Activated T-helper 2 cell treated with anti-CD3 and anti-CD28 coated beads, Interferon-gamma antibody, Interleukin-2, Interleukin-4, amounts not matched to agents 10 μg/mL and 5 μg/mL and 100 μg/mL, durations not matched to agents 14 hours and 24 hours and 36 hours (primary cell): ENCODE data around the gene SFXN4. TPM values are rescaled to one million over a fixed set of nuclear protein-coding genes. Genes with fewer than 3 reads are reported as not detected.

Experiments used
- DNase-seq: peaks from one replicate; pipeline ENCODE4 v3.0.0; 2021; ENCODE audit warnings: low spot score
- H3K27ac Mint-ChIP-seq: one replicate; pipeline ENCODE4 v1.8.0; 2021; ENCODE audit warnings: mixed read lengths
- H3K27me3 Mint-ChIP-seq: one replicate; pipeline ENCODE4 v1.8.0; 2021; ENCODE audit warnings: low read depth, mixed read lengths
- H3K36me3 Mint-ChIP-seq: one replicate; pipeline ENCODE4 v1.8.0; 2021; ENCODE audit warnings: low read depth, mixed read lengths
- H3K4me1 Mint-ChIP-seq: one replicate; pipeline ENCODE4 v1.8.0; 2021; ENCODE audit warnings: low read depth, mixed read lengths
- H3K4me3 Mint-ChIP-seq: one replicate; pipeline ENCODE4 v1.8.0; 2021; ENCODE audit warnings: low read depth, mild to moderate bottlenecking, moderate library complexity, mixed read lengths
- H3K9me3 Mint-ChIP-seq: one replicate; pipeline ENCODE4 v1.8.0; 2021; ENCODE audit warnings: mixed read lengths
- intact Hi-C: fragments of 100-400 bp; cut with micrococcal nuclease; formaldehyde crosslinking; loops from one replicate; pipeline ENCODE4 v1.15.1; 2023
- total RNA-seq: library from RNA; stranded (reverse); gene quantifications from 2 replicates; pipeline ENCODE4 v1.2.3, GENCODE V29; 2022

The SFXN4 gene
- total RNA-seq, 1 donor from 2014 or later: 43.5 TPM

GRCh38 chr10:119178372-119179119 is 13.0 kb upstream of the SFXN4 start, which contains the start of gene PRDX3:
Gene PRDX3, minus strand, starts transcription at chr10:119178812. Its CDS starts 22 bp downstream, at chr10:119178790.
- peak; percentile 89 for DNase-seq
- Mint-ChIP-seq H3K36me3 (peaks cover 36% of the 10 kb centered on the region), H3K27ac (peak within 1 kb of the TSS; percentile 99), H3K4me1 (peaks cover 27% of the 10 kb centered on the region), H3K4me3 (peak within 1 kb of the TSS; percentile 97), H3K27me3 (no peaks in the 10 kb centered on the region), H3K9me3 (no peaks in the 10 kb centered on the region)
- intact Hi-C loops: loop anchor here (1.0 to 5.0 kb wide), 5 partner anchors 13 to 474 kb away; partner anchors contain the start of genes BAG3, EIF3A and SFXN4

DNA sequence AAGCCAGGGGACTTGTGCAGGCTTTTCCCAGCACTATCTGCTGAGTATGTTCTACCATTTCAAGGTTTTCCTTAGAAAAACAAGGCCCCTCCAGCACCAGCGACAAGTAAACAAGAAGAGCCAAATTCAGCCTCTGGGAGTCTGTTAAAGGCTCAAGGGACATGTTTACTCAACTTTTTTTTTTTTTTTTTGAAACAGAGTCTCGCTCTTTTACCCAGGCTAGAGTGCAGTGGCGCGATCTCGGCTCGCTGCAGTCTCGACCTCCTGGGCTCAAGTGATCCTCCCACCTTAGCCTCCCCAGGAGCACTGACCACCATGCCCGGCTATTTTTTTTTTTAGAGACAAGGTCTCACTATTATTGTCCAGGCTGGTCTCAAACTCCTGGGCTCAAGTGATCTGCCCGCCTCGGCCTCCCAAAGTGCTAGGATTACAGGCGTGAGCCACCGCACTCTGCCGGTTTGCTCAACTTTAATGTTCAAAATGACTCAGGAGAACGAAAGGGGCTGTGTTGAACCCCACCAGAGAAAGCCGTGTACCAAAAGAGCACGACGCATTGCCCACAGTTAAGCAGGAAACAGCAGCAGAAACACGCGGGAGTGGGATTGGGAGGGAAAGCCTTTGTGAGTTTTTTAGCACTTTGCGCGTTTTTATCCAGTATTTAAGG is 12.3 kb upstream of the SFXN4 start:
- DNase-seq: no peak
- Mint-ChIP-seq H3K4me3 (peak overlapping the region; percentile 97), H3K4me1 (peaks cover 27% of the 10 kb centered on the region), H3K27me3 (no peaks in the 10 kb centered on the region), H3K36me3 (peaks cover 42% of the 10 kb centered on the region), H3K9me3 (no peaks in the 10 kb centered on the region), H3K27ac (peak overlapping the region; percentile 99)
- intact Hi-C loops: loop anchor here (1.0 to 5.0 kb wide), 5 partner anchors 13 to 474 kb away; partner anchors contain the start of genes BAG3, EIF3A and SFXN4

DNA sequence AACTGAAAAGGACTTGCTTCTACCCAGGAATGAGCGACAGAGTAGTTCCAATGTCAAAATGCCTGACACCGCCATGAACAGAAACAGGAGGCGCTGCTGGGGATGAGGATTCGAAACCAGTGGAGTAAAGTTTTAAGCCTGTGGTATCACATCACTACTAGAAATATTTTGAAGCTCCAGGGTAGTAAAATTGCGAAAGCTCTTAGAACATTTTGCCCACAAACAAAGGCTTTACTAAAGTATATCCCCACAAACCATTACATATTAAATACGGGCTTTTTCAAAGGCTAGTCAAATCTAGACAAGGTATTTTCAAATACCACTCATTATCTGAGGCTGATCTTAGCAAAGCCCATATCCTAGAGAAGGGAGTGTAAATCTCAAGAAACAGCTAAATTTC is 10.7 kb upstream of the SFXN4 start:
- no peaks in the 10 kb centered on the region for H3K27me3 Mint-ChIP-seq
- H3K27ac Mint-ChIP-seq: peak overlapping the region; percentile 79
- H3K4me1 Mint-ChIP-seq: peaks cover 32% of the 10 kb centered on the region
- H3K9me3 Mint-ChIP-seq: no peaks in the 10 kb centered on the region
- H3K4me3 Mint-ChIP-seq: peak overlapping the region; percentile 97
- DNase-seq: no peak
- intact Hi-C loops: loop anchor here (1.0 to 5.0 kb wide), 2 partner anchors 41 to 476 kb away; partner anchors contain the start of gene BAG3
- peaks cover 53% of the 10 kb centered on the region for H3K36me3 Mint-ChIP-seq

DNA sequence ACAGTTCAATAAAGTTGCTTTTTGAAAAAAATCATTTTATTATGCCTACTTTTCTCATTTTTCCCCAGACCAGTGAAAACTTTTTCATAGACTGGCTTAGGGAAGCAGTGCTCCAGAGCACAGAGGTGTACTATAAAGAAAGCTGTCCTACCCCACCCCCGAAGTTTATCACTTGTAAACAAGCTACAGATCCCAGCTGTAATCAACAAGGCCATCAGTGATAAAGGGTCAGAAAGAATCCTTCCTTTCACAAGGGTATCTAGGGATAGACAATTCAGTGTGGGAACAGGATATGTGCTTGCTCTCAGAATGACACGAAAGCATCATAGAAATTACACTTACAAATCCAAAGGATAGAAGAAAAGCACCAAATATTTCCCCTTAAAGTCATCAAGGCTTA is 8.6 kb upstream of the SFXN4 start:
- no peak for DNase-seq
- no peak overlapping the region for H3K4me3 Mint-ChIP-seq
- intact Hi-C loops: no loop called here
- H3K27me3 Mint-ChIP-seq: no peaks in the 10 kb centered on the region
- no peak overlapping the region for H3K27ac Mint-ChIP-seq
- H3K4me1 Mint-ChIP-seq: peaks cover 30% of the 10 kb centered on the region
- no peaks in the 10 kb centered on the region for H3K9me3 Mint-ChIP-seq
- H3K36me3 Mint-ChIP-seq: peaks cover 70% of the 10 kb centered on the region

GRCh38 chr10:119167041-119167440 is 1.5 kb upstream of the SFXN4 start:
- intact Hi-C loops: loop anchor here (10.0 kb wide), 1 partner anchor 412 kb away; the partner anchor contains the start of gene CACUL1
- peak overlapping the region; percentile 93 for H3K27ac Mint-ChIP-seq
- H3K4me3 Mint-ChIP-seq: peak overlapping the region; percentile 85
- DNase-seq: no peak
- peaks cover 59% of the 10 kb centered on the region for H3K36me3 Mint-ChIP-seq
- H3K27me3 Mint-ChIP-seq: no peaks in the 10 kb centered on the region
- H3K9me3 Mint-ChIP-seq: no peaks in the 10 kb centered on the region
- H3K4me1 Mint-ChIP-seq: peaks cover 32% of the 10 kb centered on the region

- no peaks in the 10 kb centered on the region for H3K9me3 Mint-ChIP-seq
- peak overlapping the region; percentile 85 for H3K4me3 Mint-ChIP-seq
- peaks cover 57% of the 10 kb centered on the region for H3K36me3 Mint-ChIP-seq
- no peaks in the 10 kb centered on the region for H3K27me3 Mint-ChIP-seq
- H3K27ac Mint-ChIP-seq: peak overlapping the region; percentile 93
- intact Hi-C loops: loop anchor here (10.0 kb wide), 1 partner anchor 412 kb away; the partner anchor contains the start of gene CACUL1
- DNase-seq: no peak
- H3K4me1 Mint-ChIP-seq: peaks cover 36% of the 10 kb centered on the region
Measured at GRCh38 chr10:119166564-119166963, 1.1 kb upstream of the SFXN4 start.

DNA sequence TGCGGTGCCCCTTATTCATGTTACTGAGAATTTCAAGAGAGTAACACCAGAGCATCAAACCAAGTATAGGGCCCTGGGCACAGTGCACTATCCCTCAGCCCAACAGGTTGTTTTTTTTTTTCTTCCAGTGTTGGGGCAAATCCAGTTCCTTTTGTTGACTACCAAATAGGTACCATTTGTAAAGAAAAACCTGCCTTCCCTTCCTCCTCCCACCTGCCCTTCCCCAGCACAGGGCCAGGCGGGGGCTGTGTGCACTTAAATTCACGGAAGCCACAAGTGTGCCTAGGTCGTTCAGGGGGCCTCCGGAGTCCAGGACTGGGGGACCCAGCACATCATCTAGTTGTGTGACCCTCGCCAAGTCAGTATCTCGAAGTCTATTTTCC is 595 bp upstream of the SFXN4 start:
- Mint-ChIP-seq H3K27me3 (no peaks in the 10 kb centered on the region), H3K9me3 (no peaks in the 10 kb centered on the region), H3K4me3 (peak overlapping the region; percentile 85), H3K27ac (peak overlapping the region; percentile 93), H3K4me1 (peaks cover 37% of the 10 kb centered on the region), H3K36me3 (peaks cover 61% of the 10 kb centered on the region)
- intact Hi-C loops: loop anchor here (10.0 kb wide), 1 partner anchor 411 kb away; the partner anchor contains the start of gene CACUL1
- DNase-seq: no peak

DNA sequence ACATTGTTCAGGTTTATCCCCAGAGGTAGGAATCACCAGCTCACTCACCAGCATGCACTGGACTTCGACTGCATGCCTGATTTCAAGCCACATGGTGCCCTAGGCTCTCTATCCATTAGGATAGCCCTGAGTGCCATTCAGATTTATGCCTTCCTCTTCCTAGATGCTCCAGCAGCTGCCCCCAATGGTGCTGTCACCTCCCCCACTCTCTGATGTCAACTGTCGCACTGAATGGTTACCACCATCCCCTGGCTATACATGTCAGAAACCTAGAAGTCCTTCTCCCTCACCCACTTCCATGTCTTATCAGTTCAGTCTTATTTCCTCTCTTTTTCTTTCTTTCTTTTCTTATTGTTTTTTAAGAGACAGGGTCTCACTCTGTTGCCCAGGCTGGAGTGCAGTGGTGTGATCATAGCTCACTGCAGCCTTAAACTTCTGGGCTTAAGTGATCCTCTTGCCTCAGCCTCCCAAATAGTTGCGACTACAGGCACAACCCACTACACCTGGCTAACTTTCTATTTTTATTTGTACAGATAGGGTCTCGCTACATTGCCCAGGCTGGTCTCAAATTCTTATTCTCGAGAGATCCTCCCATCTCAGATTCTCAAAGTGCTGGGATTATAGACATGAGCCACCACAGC is 2.9 kb downstream of the SFXN4 start:
- Mint-ChIP-seq H3K27me3 (no peaks in the 10 kb centered on the region), H3K27ac (peak overlapping the region; percentile 63), H3K4me3 (no peak overlapping the region), H3K36me3 (peaks cover 52% of the 10 kb centered on the region), H3K9me3 (no peaks in the 10 kb centered on the region), H3K4me1 (peaks cover 37% of the 10 kb centered on the region)
- no peak for DNase-seq
- intact Hi-C loops: loop anchor here (10.0 kb wide), 1 partner anchor 408 kb away; the partner anchor contains the start of gene CACUL1

DNA sequence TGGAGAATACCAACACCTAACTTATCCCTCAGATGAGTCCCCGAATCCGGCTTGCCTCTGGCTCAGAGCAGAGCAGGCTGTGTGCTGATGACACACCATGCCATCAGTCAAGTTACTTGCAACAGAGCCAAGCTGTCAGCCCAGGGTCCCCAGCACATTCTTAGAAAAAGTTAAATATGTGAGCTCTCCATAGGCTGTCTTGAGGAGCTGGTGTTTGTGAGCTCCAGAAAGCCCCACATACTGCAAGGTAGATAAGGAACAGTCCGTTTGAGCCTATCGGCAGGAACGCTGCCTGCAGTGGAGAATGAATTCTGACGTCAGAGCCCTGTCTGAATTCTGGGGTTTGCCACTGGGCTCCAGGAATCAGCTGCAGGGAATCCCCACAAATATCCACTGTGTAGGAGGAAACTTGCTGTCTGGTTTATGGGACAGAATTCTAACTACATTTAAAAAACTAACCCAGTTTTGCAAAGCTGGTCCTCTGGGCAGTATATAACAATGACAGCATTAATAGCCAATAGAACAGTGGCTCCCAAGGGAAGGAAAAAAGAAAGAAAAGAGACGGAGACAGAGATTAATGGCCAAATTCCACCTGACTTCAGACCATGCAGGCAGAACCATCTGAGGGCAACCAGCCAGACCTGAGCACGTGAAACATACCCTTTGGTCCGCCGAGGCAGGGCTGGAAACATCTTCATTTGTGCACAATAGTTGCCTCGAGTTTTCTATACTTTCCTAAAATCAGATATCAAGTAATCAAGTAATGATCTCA is 3.6 kb downstream of the SFXN4 start:
- H3K27me3 Mint-ChIP-seq: no peaks in the 10 kb centered on the region
- H3K4me1 Mint-ChIP-seq: peaks cover 31% of the 10 kb centered on the region
- H3K27ac Mint-ChIP-seq: no peak overlapping the region
- H3K4me3 Mint-ChIP-seq: no peak overlapping the region
- peaks cover 46% of the 10 kb centered on the region for H3K36me3 Mint-ChIP-seq
- intact Hi-C loops: loop anchor here (10.0 kb wide), 1 partner anchor 407 kb away; the partner anchor contains the start of gene CACUL1
- no peaks in the 10 kb centered on the region for H3K9me3 Mint-ChIP-seq
- no peak for DNase-seq

GRCh38 chr10:119159332-119159731 is 6.2 kb downstream of the SFXN4 start:
- H3K4me3 Mint-ChIP-seq: no peak overlapping the region
- H3K27ac Mint-ChIP-seq: no peak overlapping the region
- peaks cover 62% of the 10 kb centered on the region for H3K36me3 Mint-ChIP-seq
- DNase-seq: no peak
- H3K9me3 Mint-ChIP-seq: no peaks in the 10 kb centered on the region
- intact Hi-C loops: no loop called here
- no peaks in the 10 kb centered on the region for H3K27me3 Mint-ChIP-seq
- H3K4me1 Mint-ChIP-seq: peaks cover 16% of the 10 kb centered on the region

DNA sequence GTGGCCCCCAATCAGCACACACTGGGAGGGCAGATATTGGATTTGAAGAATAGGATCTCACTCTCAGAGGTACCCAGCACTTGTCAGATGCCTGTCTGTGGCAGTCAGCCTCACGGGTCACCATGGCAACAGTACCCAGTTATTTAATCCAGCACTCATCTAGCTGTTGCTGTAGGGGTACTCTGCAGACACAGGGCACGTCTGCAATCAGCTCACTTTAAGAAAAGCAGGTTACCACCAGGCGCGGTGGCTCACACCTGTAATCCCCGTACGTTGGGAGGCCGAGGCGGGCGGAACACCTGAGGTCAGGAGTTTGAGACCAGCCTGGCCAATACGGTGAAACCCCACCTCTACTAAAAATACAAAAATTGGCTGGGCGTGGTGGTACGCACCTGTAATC is 11.9 kb downstream of the SFXN4 start:
- no peaks in the 10 kb centered on the region for H3K9me3 Mint-ChIP-seq
- no peaks in the 10 kb centered on the region for H3K27me3 Mint-ChIP-seq
- no peak for DNase-seq
- H3K4me1 Mint-ChIP-seq: no peaks in the 10 kb centered on the region
- H3K4me3 Mint-ChIP-seq: no peak overlapping the region
- no peak overlapping the region for H3K27ac Mint-ChIP-seq
- peaks cover 64% of the 10 kb centered on the region for H3K36me3 Mint-ChIP-seq
- intact Hi-C loops: no loop called here

- Mint-ChIP-seq H3K27me3 (no peaks in the 10 kb centered on the region), H3K9me3 (no peaks in the 10 kb centered on the region), H3K4me1 (no peaks in the 10 kb centered on the region), H3K4me3 (no peak overlapping the region), H3K27ac (no peak overlapping the region), H3K36me3 (peaks cover 61% of the 10 kb centered on the region)
- intact Hi-C loops: no loop called here
- DNase-seq: no peak
Measured at GRCh38 chr10:119153041-119153440, 12.5 kb downstream of the SFXN4 start.
